T-helper 1 cell treated with Interleukin-12 subunit alpha and Interleukin-12 subunit beta and Interleukin-4 antibody, amounts not matched to agents 30 μg/mL and 1 μg/mL, for 36 hours (primary cell): ENCODE results near the gene KIAA0825.

Source experiments
- H3K27ac Mint-ChIP-seq: one replicate; pipeline ENCODE4 v1.8.0; 2021; ENCODE audit warnings: mild to moderate bottlenecking, mixed read lengths
- H3K27me3 Mint-ChIP-seq: one replicate; pipeline ENCODE4 v1.8.0; 2021; ENCODE audit warnings: low read depth, mixed read lengths
- H3K36me3 Mint-ChIP-seq: one replicate; pipeline ENCODE4 v1.8.0; 2021; ENCODE audit warnings: low read depth, mixed read lengths
- H3K4me1 Mint-ChIP-seq: one replicate; pipeline ENCODE4 v1.8.0; 2021; ENCODE audit warnings: low read depth, mixed read lengths
- H3K4me3 Mint-ChIP-seq: one replicate; pipeline ENCODE4 v1.8.0; 2021; ENCODE audit warnings: mild to moderate bottlenecking, moderate library complexity, mixed read lengths
- H3K9me3 Mint-ChIP-seq: one replicate; pipeline ENCODE4 v1.8.0; 2021; ENCODE audit warnings: mixed read lengths

KIAA0825 gene

DNA sequence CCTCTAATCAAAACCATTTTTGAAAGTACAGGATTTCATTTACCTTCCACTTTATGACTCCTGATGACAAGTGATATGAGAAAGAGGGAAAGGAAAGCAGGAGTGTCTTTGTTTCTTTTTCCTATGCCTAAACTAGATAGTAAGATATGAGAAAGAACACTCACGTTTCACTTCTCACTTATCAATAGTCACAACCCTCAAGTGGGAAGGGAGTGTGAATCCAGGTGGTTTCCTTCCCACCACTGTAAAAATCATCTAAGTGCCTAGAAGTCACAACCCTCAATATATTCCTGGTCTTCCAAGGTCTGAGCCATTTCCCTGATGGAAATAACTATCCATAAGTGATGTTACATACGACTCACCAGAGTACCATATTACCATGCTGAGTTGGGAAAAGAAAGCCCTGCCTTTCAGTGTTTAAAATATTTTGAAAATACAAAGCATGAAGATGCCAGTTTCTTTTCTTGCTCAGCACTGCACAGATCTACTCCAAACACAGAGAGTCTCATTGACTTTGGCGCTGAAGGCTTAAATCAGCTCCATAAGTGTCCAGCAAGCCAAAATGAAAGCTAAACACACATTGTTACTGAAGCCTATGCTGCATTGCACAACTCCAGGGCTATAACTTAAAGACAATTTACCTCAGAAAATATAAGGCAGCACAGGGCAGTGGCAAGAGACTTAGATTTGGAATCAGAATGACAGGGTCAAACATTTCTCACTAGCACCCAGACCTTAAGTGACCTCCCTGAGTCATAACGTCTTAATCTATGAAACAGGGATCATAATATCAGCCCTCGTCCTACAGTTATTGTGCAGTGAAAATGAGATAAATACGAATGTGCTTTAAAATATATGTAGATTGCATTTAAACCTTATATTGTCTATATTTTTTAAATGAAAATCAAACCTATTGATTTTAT, 301.2 kb downstream of the KIAA0825 start:
- Mint-ChIP-seq H3K36me3 (no peaks in the 10 kb centered on the region), H3K4me1 (no peaks in the 10 kb centered on the region), H3K27me3 (no peaks in the 10 kb centered on the region), H3K9me3 (no peaks in the 10 kb centered on the region), H3K27ac (no peak overlapping the region), H3K4me3 (no peak overlapping the region)

DNA sequence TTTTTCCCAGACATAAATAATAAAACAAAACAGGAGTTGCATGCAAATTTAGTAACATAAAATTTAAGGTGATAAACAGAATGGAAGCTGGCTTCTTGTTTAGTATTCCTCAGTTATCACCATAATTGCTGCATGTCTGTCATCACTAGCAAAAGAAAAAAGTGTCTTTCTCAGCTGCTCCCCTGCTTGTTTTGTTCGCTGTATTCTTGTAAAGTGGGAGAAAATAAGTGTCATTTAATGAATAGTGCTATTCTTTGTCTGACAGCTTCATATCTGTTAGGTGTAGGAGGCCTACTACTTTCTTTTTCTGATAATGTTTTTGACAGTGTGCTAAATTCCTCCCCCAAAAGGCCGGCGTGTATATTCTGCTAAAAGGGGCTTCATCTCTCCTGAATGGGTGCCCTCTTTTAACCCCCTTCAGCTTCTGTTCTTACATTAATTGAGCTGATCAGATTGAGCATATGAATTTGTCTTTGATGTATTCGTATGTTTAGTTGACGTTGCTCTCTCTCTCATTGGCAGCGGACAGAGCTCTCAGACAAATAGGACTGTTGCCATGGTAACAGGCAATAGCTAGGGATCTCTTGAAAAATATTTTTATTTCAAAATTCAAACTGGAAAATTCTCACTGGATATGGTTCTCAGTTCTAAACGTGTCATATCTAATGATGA, 303.8 kb downstream of the KIAA0825 start:
- Mint-ChIP-seq H3K27ac (no peak overlapping the region), H3K36me3 (no peaks in the 10 kb centered on the region), H3K4me1 (no peaks in the 10 kb centered on the region), H3K27me3 (no peaks in the 10 kb centered on the region), H3K9me3 (no peaks in the 10 kb centered on the region), H3K4me3 (no peak overlapping the region)

DNA sequence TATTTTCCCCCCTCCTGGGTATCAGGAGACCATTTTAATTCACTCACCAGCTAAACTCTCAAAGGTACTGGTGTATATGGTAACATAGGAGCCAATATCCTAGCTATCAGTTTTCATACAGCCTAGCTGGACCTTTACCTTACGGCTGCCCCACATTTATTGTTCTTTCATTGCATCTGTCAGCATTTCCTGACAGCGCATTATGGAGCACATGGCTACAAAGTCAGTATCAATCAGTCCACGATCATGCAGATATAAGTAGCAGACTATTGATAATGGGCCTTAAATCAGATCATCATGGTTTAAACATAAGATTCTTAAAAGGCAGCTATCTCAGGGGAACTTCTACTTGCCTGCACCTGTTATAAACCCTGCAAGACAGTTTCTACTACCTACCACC, 304.7 kb downstream of the KIAA0825 start:
- no peak overlapping the region for H3K27ac Mint-ChIP-seq
- H3K4me3 Mint-ChIP-seq: no peak overlapping the region
- no peaks in the 10 kb centered on the region for H3K9me3 Mint-ChIP-seq

DNA sequence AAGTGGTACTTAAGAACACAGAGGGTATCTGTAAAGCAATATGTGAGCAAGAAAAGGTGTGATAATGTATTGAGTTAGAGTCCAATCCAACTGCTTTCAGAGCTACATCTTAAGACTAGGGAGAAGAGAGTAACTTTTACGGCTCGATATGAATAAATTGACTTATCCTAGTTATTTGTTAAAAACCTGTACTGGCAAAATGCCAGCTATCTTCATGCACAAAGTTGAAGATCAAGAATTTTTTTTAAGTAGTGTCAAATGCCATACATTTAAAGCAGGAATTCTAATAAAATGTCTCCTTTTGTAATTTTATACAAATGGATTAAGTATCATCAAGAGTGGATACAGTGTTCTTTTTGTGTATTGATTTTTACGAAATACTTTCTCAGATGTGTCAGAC, 305.2 kb downstream of the KIAA0825 start:
- Mint-ChIP-seq H3K27ac (no peak overlapping the region), H3K9me3 (no peaks in the 10 kb centered on the region), H3K4me1 (no peaks in the 10 kb centered on the region), H3K36me3 (no peaks in the 10 kb centered on the region), H3K27me3 (no peaks in the 10 kb centered on the region), H3K4me3 (no peak overlapping the region)

More for the DNA sequence above, 304.7 kb downstream of the KIAA0825 start:
- H3K4me1 Mint-ChIP-seq: no peaks in the 10 kb centered on the region
- H3K27me3 Mint-ChIP-seq: no peaks in the 10 kb centered on the region
- H3K36me3 Mint-ChIP-seq: no peaks in the 10 kb centered on the region

DNA sequence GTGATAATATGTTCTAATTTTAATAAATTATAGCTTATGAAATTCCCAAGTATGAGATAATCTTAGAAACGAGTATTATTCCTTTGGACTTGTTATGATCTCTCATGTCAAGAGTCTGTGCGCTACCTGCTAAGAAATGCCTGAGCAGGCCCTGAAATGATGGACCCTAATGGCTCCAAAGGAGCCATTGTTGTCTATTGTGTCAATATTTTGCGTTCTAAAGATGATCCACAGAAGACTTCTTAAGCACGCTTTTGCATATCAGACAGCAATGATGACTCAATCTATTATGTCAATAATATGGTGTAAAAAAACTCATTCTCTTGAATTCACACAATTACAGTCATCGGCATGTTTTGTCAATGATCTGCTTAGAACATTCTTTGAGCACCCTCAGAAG, 306.1 kb downstream of the KIAA0825 start:
- Mint-ChIP-seq H3K27ac (no peak overlapping the region), H3K4me3 (no peak overlapping the region), H3K4me1 (no peaks in the 10 kb centered on the region), H3K9me3 (no peaks in the 10 kb centered on the region), H3K36me3 (no peaks in the 10 kb centered on the region), H3K27me3 (no peaks in the 10 kb centered on the region)

DNA sequence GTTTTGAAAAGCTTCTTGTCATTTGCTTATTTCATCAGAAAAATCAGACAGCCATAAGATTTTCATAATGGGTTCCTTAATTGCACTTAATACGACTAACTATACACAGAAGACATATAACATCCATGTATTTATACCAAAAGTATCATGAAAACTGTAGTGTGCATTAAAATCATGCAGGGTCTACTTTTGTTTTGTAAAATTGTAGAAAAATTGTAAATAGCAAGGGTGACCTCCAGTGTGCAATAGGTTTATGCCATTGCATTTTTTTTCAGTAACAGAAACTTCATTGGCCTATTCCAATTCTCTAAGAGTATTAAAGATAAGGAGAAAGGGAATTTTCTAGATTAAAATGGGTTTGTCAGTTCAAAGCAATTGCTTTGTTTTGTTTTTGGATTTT, 307.6 kb downstream of the KIAA0825 start:
- Mint-ChIP-seq H3K4me1 (no peaks in the 10 kb centered on the region), H3K9me3 (no peaks in the 10 kb centered on the region), H3K4me3 (no peak overlapping the region), H3K36me3 (no peaks in the 10 kb centered on the region), H3K27me3 (no peaks in the 10 kb centered on the region), H3K27ac (no peak overlapping the region)

DNA sequence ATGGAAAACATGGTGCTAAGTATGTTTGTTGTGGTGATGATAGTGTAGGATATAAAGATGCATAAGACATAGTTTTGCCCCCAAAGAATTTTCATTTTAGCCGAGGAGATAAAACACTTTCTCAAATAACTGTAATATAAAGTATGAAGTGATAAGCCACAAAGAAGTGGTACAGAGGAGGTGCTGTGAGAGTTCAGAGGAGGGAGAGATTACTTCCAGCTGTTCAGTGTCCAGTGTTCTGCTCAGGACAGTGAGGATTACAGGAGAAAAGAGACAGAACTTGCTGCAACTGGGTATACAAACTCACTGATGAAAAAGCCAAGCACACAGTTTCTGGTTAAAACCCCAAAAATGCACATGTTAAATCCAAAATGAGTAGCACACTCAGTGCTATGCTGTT, 309.3 kb downstream of the KIAA0825 start:
- Mint-ChIP-seq H3K9me3 (no peaks in the 10 kb centered on the region), H3K36me3 (no peaks in the 10 kb centered on the region), H3K4me3 (no peak overlapping the region), H3K27ac (no peak overlapping the region), H3K4me1 (no peaks in the 10 kb centered on the region), H3K27me3 (no peaks in the 10 kb centered on the region)

DNA sequence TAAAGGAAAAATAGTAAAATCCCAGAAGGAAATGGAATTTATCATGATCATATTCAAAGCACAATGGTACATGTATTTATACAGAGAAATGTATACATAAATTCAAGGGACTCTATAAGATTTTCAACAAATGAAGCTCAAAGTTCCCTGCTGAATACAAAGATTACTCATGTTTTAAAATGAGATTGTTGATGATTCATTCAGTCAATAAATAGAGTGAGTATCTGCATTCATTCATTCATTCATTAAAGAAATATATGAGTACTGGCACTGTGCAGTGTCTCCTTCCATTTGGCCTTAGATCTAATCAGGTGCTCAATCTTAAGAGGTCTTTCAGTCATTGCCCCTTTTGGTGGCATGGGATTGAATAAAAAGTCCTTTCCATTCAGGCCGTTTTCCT, 310.0 kb downstream of the KIAA0825 start:
- no peaks in the 10 kb centered on the region for H3K27me3 Mint-ChIP-seq
- no peak overlapping the region for H3K27ac Mint-ChIP-seq
- H3K9me3 Mint-ChIP-seq: no peaks in the 10 kb centered on the region
- no peaks in the 10 kb centered on the region for H3K4me1 Mint-ChIP-seq
- no peak overlapping the region for H3K4me3 Mint-ChIP-seq
- H3K36me3 Mint-ChIP-seq: no peaks in the 10 kb centered on the region

DNA sequence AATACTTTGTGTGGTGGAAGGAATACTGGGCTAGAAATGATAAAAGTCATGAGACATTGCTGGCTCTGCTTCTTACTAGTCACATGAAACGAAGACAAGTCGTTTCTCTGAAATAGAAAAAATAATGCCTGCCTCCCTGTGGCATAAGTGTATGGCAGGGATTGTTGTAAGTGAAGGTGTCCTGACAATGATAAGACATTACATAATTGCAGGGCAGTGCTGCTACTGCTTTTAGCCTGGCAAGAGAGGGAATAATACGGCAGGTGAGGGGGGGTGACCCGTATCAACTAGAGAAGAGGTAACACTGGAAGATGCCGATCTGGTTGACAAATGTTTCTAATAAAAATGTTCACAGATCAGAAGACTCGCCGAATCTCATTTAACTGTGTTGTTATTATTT, 314.3 kb downstream of the KIAA0825 start:
- no peaks in the 10 kb centered on the region for H3K27me3 Mint-ChIP-seq
- no peaks in the 10 kb centered on the region for H3K4me1 Mint-ChIP-seq
- H3K9me3 Mint-ChIP-seq: no peaks in the 10 kb centered on the region
- no peak overlapping the region for H3K27ac Mint-ChIP-seq
- no peak overlapping the region for H3K4me3 Mint-ChIP-seq
- H3K36me3 Mint-ChIP-seq: no peaks in the 10 kb centered on the region

DNA sequence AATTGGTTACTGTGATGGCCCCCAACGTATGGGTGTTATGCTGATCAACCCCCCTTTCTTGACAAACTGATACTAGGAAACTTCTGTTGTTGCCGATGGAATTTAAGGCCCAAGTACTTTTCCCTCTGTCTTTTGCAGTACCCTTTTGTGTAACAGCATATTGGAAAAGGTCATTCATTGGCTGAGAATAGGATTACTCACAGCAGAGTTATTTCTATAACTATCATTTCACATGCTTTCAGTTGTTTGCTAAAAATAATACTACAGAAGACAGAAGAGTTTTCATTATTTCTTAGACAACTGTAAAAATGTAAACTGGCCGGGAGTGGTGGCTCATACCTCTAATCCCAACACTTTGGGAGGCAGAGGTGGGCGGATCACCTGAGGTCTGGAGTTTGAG, 329.5 kb downstream of the KIAA0825 start:
- no peak overlapping the region for H3K4me3 Mint-ChIP-seq

DNA sequence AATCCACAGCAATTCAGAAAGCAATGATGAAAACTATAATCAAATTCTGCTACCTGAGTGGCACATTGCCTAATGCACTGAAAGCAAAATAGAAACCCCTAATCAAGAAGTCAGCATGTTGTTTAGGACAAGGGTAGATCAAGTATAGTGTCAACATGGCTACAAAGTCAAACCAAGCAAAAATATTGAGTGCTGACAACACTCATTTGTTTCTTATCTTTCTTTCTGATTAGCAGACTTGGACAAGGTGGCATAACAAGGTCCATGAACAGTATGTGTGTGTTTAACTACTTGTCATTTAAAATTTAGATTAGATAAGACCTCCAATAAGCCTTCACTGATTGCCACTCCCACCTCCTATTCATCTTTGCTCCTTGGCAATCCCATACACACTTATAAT, 332.4 kb downstream of the KIAA0825 start:
- Mint-ChIP-seq H3K4me3 (no peak overlapping the region), H3K9me3 (no peaks in the 10 kb centered on the region), H3K36me3 (no peaks in the 10 kb centered on the region), H3K27me3 (no peaks in the 10 kb centered on the region), H3K27ac (no peak overlapping the region), H3K4me1 (no peaks in the 10 kb centered on the region)

More for the DNA sequence above, 329.5 kb downstream of the KIAA0825 start:
- H3K27me3 Mint-ChIP-seq: no peaks in the 10 kb centered on the region
- peaks cover 12% of the 10 kb centered on the region for H3K9me3 Mint-ChIP-seq
- H3K36me3 Mint-ChIP-seq: no peaks in the 10 kb centered on the region
- H3K27ac Mint-ChIP-seq: no peak overlapping the region
- H3K4me1 Mint-ChIP-seq: no peaks in the 10 kb centered on the region

DNA sequence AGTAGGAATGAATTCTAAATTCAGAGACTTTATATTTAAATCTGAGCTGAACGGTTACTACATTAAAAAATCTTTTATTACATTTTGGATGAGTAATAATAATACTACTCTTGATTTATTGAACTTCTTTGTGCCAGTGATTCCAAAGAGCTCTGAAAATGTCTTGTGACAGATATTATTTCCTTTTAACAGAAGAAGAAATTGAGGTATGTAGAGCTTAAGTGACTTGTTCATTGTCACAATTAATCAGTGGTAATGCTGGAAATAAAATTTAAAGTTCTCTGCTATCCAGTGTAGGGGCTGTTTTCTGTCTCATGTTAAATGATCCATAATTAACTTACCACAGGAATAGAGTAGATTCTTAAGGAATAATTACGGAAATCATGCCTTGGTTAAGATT, 335.3 kb downstream of the KIAA0825 start:
- Mint-ChIP-seq H3K27ac (no peak overlapping the region), H3K4me1 (no peaks in the 10 kb centered on the region), H3K9me3 (no peaks in the 10 kb centered on the region), H3K4me3 (no peak overlapping the region), H3K36me3 (no peaks in the 10 kb centered on the region), H3K27me3 (no peaks in the 10 kb centered on the region)

DNA sequence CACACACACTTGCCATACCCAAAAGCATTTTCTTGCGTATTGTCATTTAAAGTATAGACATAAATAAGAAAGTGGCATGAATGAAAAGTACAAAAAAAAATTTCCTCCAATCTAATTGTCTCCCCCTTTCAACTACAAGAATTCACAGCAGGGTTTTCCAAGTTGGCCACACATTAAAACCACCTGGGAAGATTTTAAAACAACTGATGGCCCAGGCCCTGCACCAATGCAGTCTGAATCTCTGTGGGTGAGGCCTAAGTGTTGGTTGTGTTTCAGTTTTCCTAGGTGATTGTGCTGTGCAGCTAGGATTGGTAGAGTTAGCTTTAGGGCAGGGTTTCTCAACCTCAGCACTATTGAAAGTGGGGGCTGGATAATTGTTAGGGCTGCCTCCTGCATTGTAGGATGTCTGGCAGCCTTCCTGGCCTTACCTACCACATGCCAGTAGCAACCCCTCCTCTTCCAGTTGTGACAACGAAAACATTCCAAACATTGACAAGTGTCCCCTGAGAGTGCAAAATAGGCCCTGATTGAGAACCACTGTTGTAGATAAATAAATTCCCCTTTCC, 337.1 kb downstream of the KIAA0825 start:
- H3K4me3 Mint-ChIP-seq: no peak overlapping the region
- H3K4me1 Mint-ChIP-seq: no peaks in the 10 kb centered on the region
- H3K27me3 Mint-ChIP-seq: no peaks in the 10 kb centered on the region
- no peaks in the 10 kb centered on the region for H3K36me3 Mint-ChIP-seq
- no peak overlapping the region for H3K27ac Mint-ChIP-seq
- H3K9me3 Mint-ChIP-seq: no peaks in the 10 kb centered on the region

DNA sequence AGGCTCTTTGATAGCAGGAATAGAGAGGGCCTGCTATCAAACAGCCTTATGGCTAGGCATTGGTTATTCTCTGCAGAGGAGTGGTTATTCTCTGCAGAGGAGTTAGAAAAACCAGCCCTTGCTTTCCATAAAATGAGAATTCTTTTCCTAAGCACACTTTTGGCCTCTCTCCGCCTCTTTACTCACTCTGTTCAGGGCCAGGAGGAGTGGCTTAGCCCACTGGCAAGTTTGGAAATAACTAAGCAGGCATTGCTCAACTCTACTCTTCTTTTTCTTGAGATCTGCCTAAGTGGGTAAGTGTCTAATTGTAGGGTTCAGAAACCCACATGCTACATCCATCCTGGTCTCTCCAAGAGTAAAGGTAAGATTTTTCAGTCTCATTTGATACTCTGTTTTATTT, 341.7 kb downstream of the KIAA0825 start:
- Mint-ChIP-seq H3K9me3 (no peaks in the 10 kb centered on the region), H3K36me3 (no peaks in the 10 kb centered on the region), H3K27me3 (no peaks in the 10 kb centered on the region), H3K4me1 (no peaks in the 10 kb centered on the region), H3K4me3 (no peak overlapping the region), H3K27ac (no peak overlapping the region)

DNA sequence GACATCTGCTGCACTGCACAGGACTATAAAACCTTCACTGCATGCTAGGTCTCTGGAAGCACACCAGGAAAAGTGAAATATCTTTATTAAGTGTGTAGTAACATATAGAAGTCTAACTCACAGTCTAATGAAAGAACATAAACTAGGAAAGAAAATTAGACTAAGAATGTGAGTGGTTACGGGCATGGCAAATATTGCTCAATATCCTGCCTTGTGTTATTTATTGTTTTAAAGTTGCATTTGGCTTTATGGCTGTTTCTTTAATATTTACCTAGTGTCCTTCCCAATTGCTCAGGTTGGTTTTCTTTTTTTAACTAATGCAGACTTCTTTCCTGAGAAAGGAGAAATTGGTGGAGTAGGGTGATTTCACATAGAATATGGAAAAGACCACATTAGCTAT, 342.4 kb downstream of the KIAA0825 start:
- H3K36me3 Mint-ChIP-seq: no peaks in the 10 kb centered on the region
- H3K4me3 Mint-ChIP-seq: no peak overlapping the region
- H3K9me3 Mint-ChIP-seq: no peaks in the 10 kb centered on the region
- no peaks in the 10 kb centered on the region for H3K4me1 Mint-ChIP-seq
- no peak overlapping the region for H3K27ac Mint-ChIP-seq
- H3K27me3 Mint-ChIP-seq: no peaks in the 10 kb centered on the region
